ENCODE data around the gene TMEM263.

Gene TMEM263

DNA sequence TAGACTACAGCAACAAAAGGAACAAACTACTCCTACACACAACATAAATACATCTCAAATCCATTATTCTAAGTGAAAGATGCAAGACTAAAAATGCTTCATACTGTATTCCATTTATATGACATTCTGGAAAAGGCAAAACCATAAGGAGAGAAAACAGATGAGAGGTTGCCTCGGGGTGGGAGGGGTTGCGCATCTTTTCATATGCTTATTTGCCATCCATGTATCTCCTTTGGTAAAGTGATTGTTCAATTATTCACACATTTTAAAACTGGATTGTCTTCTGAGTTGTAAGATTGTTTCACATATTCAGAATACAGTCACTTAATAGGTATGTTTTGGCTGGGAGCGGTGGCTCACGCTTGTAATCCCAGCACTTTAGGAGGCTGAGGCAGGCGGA lies 5.1 kb upstream of the TMEM263 start:
- H3K27ac ChIP-seq, result no peak overlapping the region
- TF ChIP-seq, protein P1, sequence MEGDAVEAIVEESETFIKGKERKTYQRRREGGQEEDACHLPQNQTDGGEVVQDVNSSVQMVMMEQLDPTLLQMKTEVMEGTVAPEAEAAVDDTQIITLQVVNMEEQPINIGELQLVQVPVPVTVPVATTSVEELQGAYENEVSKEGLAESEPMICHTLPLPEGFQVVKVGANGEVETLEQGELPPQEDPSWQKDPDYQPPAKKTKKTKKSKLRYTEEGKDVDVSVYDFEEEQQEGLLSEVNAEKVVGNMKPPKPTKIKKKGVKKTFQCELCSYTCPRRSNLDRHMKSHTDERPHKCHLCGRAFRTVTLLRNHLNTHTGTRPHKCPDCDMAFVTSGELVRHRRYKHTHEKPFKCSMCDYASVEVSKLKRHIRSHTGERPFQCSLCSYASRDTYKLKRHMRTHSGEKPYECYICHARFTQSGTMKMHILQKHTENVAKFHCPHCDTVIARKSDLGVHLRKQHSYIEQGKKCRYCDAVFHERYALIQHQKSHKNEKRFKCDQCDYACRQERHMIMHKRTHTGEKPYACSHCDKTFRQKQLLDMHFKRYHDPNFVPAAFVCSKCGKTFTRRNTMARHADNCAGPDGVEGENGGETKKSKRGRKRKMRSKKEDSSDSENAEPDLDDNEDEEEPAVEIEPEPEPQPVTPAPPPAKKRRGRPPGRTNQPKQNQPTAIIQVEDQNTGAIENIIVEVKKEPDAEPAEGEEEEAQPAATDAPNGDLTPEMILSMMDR (IDR thresholded peaks at IDR 0.05), result no peak
- no peak for TF ChIP-seq ZFX (IDR thresholded peaks at IDR 0.05; ENCODE audit: borderline replicate concordance)

DNA sequence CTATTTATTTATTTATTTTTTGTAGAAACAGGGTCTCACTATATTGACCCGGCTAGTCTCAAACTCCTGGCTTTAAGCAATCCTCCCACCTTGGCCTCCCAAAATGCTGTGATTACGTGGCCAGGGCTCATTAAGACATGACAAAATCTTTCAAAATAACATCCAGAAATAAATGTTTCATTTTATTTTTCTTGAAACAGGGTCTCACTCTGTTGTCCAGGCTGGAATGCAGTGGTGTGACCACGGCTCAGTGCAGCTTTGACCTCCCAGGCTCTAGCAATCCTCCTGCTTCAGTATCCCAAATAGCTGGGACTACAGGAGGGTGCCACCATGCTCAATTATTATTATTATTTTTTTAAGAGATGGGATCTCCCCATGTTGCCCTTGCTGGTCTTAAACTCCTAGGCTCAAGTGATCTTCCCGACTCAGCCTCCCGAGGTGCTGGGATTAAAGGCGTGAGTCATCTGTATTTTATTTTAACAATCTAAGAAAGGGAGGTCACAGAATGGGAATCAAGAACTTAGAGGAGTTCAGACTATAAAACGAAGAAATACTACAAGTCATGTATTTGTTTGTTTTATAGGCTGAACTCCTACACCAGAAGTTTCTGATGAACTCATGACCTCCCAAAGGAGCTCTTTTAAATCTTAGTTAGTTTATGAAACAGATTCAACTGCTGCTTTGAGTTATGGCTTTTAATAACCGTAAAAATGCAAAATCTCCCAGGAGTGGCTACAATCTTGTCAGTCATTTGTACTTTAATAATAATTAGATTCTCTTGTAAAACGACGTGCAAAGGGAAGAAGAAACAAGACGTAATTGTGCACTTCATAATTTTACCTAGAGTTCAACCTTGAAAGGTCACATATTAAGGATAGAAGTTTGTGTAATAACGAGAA lies 2.1 kb upstream of the TMEM263 start:
- no peak overlapping the region for H3K27ac ChIP-seq
- TF ChIP-seq ZFX (IDR thresholded peaks at IDR 0.05; ENCODE audit: borderline replicate concordance), result no peak
- TF ChIP-seq, protein P1 (IDR thresholded peaks at IDR 0.05), result no peak

DNA sequence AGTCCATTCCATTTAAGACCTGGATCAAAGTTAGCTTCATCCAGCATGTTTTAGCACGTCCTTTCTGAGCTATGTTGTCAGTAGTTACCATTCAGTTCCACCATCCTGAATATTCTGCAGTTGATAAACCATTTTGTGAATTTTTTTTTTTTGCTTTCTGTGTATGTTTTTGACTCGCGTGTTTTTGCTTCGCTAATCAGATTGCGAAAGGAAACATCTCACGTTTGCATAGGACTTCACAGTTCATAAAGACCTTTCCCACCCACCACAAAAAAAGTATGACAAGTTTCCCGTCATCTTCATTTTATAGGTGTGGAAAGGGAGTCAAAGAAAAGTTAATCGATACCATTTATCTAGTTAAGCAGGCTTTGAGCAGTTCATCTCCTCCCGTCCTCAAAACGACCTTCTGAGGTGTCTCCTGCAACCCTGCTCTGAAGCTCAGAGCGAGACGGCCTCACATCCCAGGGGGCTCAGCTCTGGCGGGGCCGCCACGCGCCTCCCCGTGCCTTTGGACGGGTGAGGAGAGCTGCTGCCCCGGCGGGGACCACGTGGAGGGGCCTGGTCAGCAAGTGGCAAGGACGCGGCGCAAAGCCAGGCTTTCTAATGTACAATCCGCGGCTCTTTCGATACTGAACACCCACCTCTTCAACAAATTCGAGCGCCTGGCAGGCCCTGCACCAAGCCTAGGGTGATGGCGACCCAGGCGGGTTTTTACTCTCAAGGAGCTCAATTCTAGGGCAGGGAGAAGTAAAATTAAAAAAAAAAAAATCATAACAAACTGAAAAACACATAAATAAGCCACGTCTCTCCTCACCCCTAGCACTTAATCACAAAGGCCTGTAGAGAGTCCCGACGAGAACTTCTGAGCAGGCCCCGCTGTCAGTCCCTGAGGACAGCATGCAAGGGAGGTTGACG lies 988 bp upstream of the TMEM263 start:
- TF ChIP-seq, protein P1 (IDR thresholded peaks at IDR 0.05), result no peak
- TF ChIP-seq ZFX (IDR thresholded peaks at IDR 0.05; ENCODE audit: borderline replicate concordance), result no peak
- 0 out of 2 replicates have a peak overlapping the region, but pooled peaks have one; percentile 56 for H3K27ac ChIP-seq

DNA sequence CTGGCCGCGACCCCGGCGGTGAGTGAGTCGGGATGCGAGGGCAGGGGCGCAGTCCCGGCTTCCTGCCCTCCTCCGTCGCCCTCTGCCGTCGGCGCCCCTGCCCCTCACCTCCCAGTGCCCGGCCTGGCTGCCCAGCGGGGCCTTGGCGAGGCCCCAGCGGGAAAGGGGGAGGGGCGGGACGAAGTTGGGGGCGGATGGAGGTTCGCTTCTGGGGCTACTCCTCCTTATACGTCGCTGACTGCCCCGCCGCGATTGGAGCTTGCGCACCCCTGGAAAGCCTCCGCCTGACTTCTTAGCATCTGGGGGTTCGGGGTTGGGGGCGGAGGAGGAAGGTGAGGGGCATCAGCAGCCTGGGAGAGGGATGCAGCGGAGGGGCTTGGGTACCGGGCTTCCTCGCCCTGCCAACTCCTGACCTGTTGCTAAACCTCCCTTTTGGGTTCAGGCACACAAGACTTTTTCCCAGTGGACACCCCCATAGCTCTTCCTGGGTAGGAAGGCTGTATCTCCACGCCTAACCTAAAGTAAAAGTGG lies 406 bp downstream of the TMEM263 start:
- TF ChIP-seq, protein P1 (IDR thresholded peaks at IDR 0.05), result no peak; the same call in none of the 2 replicates
- TF ChIP-seq ZFX (IDR thresholded peaks at IDR 0.05; ENCODE audit: borderline replicate concordance), result no peak
- H3K27ac ChIP-seq, result peak overlapping the region; percentile 56

DNA sequence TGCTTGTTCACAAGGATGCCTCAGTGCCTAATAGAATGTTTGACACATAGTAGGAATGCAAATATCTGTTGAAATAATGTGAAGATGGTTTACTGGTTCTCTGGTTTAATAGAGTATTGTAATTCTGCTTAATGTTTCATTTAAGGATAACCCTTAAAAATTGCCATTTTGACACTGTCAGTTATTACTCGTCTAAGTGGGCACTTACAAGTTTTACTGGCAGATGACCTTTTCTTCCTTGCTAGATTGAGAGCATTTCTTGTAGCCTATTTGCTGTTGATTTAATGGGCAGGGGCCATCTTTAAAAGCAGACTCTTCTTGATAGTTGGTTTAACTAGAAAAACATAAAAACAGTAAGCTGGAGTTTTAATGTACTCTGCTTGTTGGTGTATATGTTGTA lies 1.9 kb downstream of the TMEM263 start:
- TF ChIP-seq ZFX (IDR thresholded peaks at IDR 0.05; ENCODE audit: borderline replicate concordance), result no peak
- TF ChIP-seq, protein P1 (IDR thresholded peaks at IDR 0.05), result no peak
- no peak overlapping the region for H3K27ac ChIP-seq

DNA sequence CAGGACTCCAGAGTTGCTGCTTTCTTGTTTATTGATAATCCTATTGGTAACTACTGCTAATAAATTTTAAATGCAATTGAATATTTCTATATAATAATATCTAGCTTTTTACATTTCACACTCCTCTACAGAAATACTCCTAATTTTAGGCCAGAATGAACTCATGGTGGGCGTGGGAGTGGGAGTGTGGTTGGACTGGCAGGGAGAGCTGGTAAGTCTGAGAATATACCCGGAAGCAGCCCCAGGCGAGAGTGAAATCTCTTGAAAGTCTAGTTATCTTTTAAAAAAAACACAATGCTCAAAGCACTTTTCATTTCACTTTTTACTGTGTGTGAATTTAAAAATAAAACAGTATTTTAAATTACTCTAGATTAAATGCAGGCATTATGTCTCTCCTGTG lies 4.7 kb downstream of the TMEM263 start:
- no peak overlapping the region for H3K27ac ChIP-seq
- TF ChIP-seq, protein P1 (IDR thresholded peaks at IDR 0.05), result no peak
- TF ChIP-seq ZFX (IDR thresholded peaks at IDR 0.05; ENCODE audit: borderline replicate concordance), result no peak
